Fibroblast of pulmonary artery (primary cell): ENCODE measurements around the gene C1QTNF1.

Experiments
- DNase-seq: peaks from one replicate; pipeline ENCODE4 v3.0.0-alpha.2; 2010; ENCODE audit warnings: low read depth
- H3K4me3 ChIP-seq: replicated peaks from 2 replicates; pipeline ENCODE4 v1.5.1; 2011; ENCODE audit warnings: low read depth, mild to moderate bottlenecking, control low read depth, low read length, moderate library complexity
- TF ChIP-seq, protein P1 (sequence below): IDR thresholded peaks from 2 replicates; pipeline ENCODE4 v1.5.1; 2011; ENCODE audit warnings: mild to moderate bottlenecking, control low read depth, low read length, inconsistent platforms; ENCODE audit errors: missing control alignments

C1QTNF1 gene

GRCh38 chr17:79080349-79080748 is 56.4 kb downstream of the C1QTNF1 start:
- TF ChIP-seq, protein P1, sequence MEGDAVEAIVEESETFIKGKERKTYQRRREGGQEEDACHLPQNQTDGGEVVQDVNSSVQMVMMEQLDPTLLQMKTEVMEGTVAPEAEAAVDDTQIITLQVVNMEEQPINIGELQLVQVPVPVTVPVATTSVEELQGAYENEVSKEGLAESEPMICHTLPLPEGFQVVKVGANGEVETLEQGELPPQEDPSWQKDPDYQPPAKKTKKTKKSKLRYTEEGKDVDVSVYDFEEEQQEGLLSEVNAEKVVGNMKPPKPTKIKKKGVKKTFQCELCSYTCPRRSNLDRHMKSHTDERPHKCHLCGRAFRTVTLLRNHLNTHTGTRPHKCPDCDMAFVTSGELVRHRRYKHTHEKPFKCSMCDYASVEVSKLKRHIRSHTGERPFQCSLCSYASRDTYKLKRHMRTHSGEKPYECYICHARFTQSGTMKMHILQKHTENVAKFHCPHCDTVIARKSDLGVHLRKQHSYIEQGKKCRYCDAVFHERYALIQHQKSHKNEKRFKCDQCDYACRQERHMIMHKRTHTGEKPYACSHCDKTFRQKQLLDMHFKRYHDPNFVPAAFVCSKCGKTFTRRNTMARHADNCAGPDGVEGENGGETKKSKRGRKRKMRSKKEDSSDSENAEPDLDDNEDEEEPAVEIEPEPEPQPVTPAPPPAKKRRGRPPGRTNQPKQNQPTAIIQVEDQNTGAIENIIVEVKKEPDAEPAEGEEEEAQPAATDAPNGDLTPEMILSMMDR = no peak
- DNase-seq = no peak
- H3K4me3 ChIP-seq = no peak overlapping the region

DNA sequence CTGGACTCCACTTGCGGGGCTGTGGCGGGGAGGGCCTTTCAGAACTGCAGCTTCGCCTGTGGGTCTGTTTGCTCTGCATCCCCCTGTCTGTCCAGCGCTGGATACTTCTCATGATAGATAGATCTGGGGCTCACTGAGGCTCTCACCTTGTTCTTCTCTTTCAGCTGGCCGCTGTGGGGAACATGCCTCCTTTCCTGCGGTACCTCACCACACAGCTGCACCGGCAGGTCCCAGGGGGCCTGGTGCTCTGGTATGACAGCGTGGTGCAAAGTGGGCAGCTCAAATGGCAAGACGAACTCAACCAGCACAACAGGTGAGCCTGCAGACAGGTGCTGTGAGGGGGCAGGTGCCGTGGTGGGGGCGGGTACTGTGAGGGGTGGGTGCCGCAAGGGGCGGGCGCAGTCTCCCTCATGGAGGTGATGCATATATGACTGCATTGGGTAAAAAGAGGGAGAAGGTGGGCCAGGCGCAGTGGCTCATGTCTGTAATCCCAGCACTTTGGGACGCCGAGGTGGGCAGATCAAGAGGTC is 56.9 kb downstream of the C1QTNF1 start:
- DNase-seq = no peak
- no peak overlapping the region for H3K4me3 ChIP-seq
- TF ChIP-seq, protein P1 = no peak

DNA sequence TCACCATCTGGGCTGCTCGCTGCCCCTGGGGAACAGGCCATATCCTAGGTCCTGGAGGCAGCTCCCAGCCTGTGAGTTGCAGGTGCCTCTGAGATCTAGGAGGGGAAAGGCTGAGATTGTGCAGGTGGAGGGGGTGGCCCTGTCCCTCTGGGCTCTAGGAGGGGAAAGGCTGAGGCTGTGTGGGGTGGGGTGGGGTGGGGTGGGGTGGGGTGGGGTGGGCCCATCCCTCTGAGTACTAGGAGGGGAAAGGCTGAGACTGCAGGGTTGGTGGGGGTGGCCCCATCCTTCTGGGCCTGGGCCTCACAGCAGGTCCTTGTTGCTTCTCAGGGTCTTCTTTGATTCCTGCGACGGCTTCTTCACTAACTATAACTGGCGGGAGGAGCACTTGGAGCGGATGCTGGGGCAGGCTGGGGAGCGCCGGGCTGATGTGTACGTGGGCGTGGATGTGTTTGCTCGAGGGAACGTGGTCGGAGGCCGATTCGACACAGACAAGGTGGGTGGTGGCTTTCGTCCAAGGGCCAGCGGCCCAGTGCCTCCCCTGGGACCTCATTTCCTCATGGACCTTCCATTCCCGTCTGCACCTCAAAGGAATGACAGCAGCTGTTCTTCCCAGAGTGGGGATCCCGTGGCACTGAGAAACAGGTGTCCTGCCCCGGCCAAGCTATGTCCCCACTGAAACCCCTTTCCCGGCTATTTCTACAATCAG is 57.8 kb downstream of the C1QTNF1 start:
- TF ChIP-seq, protein P1 = no peak
- H3K4me3 ChIP-seq = no peak overlapping the region

DNA sequence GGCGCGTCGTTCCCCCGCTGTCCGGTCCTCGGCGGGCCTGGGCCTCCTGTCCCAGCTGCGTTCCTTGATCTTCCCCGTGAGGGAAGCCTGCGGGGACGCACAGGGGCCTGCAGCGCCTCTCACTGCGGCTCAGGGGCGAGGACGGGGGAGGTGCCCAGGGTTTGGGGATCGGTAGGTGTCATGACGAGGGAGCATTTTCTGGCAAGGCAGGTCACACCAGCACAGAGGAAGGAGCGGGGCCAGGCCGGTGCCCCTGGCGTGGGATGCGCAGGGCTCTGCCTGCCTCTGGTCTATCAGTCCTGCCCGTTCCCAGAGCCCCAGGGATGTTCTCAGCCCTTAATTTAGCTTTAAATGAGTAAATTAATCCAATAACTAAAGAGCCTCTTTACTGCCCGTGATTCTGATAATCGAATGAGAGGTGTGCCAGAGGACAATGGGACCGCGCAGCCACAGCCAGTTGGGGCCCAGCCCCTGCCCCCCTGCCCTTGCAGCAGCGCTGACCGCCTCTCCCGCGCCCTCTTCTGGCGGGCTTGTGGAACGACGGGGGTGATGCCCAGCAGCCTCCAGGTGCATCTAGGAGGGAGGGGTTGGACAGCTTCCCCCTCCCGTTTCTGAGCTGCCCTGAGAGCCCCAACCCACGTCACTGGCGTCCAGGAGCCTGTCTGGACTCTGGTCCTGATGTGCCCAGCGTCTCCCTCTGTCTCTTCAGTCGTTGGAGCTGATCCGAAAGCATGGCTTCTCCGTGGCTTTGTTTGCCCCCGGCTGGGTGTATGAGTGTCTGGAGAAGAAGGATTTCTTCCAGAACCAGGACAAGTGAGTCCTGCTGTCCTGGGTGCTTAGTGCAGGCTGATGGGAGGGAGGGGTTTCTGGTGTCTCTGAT is 58.6 kb downstream of the C1QTNF1 start:
- peak; percentile 38 for DNase-seq

More for the DNA sequence above, 57.8 kb downstream of the C1QTNF1 start:
- no peak for DNase-seq

GRCh38 chr17:79083191-79083971 is 59.4 kb downstream of the C1QTNF1 start:
- TF ChIP-seq, protein P1 = no peak

More for the DNA sequence above, 58.6 kb downstream of the C1QTNF1 start:
- H3K4me3 ChIP-seq = no peak overlapping the region
- TF ChIP-seq, protein P1 = peak; percentile 86

GRCh38 chr17:79084291-79085153 is 60.6 kb downstream of the C1QTNF1 start:
- TF ChIP-seq, protein P1 = no peak
- H3K4me3 ChIP-seq = no peak overlapping the region
- DNase-seq = no peak

More at GRCh38 chr17:79083191-79083971, 59.4 kb downstream of the C1QTNF1 start:
- no peak overlapping the region for H3K4me3 ChIP-seq
- no peak for DNase-seq
